COLO668 (cell line): ENCODE measurements around the gene ZBTB39.
"Not testable (repeated sequence)": the region's sequence is repeated elsewhere in the genome, so short reads cannot be mapped to it uniquely, and the experiment has no call there.

ENCODE experiments used
- DNase-seq: peaks from one replicate; lab custom pipeline; 2025; ENCODE audit not compliant: unreplicated experiment; lab: John Stamatoyannopoulos, UW

The ZBTB39 gene

GRCh38 chr12:57031789-57032188 lies 25.4 kb upstream of the ZBTB39 start:
- no peak for DNase-seq

- peak; percentile 3 for DNase-seq
These were observed 24.9 kb upstream of the ZBTB39 start for GRCh38 chr12:57031138-57031725.

- no peak for DNase-seq
These were observed 23.1 kb upstream of the ZBTB39 start for GRCh38 chr12:57029457-57029856.

- DNase-seq: no peak
These were observed 21.4 kb upstream of the ZBTB39 start for GRCh38 chr12:57027805-57028153.

GRCh38 chr12:57027011-57027804 lies 20.9 kb upstream of the ZBTB39 start:
- no peak for DNase-seq

GRCh38 chr12:57025196-57025595 lies 18.9 kb upstream of the ZBTB39 start:
- DNase-seq: no peak

- DNase-seq: not testable (repeated sequence)
These were observed 16.0 kb upstream of the ZBTB39 start for GRCh38 chr12:57022324-57022723.

GRCh38 chr12:57019983-57020719 lies 13.8 kb upstream of the ZBTB39 start:
- no peak for DNase-seq

- DNase-seq: no peak
These were observed 12.6 kb upstream of the ZBTB39 start for GRCh38 chr12:57018906-57019305.

- DNase-seq: not testable (repeated sequence)
These were observed 12.0 kb upstream of the ZBTB39 start for GRCh38 chr12:57018353-57018752.

- DNase-seq: no peak
These were observed 10.0 kb upstream of the ZBTB39 start, which contains the start of gene TAC3 for GRCh38 chr12:57016348-57016747. TSS of gene TAC3 (minus strand) at chr12:57016529. CDS start at chr12:57015797, 732 bp downstream.

GRCh38 chr12:57012600-57013465 lies 6.5 kb upstream of the ZBTB39 start:
- no peak for DNase-seq

GRCh38 chr12:57011438-57012424 lies 5.4 kb upstream of the ZBTB39 start:
- DNase-seq: no peak

GRCh38 chr12:57010627-57011247 lies 4.4 kb upstream of the ZBTB39 start:
- DNase-seq: no peak

- DNase-seq: no peak
These were observed 3.7 kb upstream of the ZBTB39 start for GRCh38 chr12:57009949-57010626.

GRCh38 chr12:57008178-57008577 lies 1.8 kb upstream of the ZBTB39 start:
- DNase-seq: no peak

- DNase-seq: no peak
These were observed 596 bp upstream of the ZBTB39 start for GRCh38 chr12:57006809-57007475.

- DNase-seq: no peak
These were observed 1.7 kb downstream of the ZBTB39 start for GRCh38 chr12:57004651-57005050.
